GM12874 (cell line): ENCODE data around the gene ZBTB18.

Experiments used
- CTCF ChIP-seq: IDR thresholded peaks from 2 replicates; pipeline ENCODE4 v1.5.1; 2011; ENCODE audit warnings: low read depth, mild to moderate bottlenecking, control low read depth, low read length, moderate library complexity; ENCODE audit not compliant: insufficient read depth

Gene ZBTB18

GRCh38 chr1:244100704-244101453, 49.8 kb downstream of the ZBTB18 start:
- TF ChIP-seq CTCF: no peak

- TF ChIP-seq CTCF: no peak
Observed at GRCh38 chr1:244102046-244102445, 51.0 kb downstream of the ZBTB18 start.

GRCh38 chr1:244102468-244102867, 51.4 kb downstream of the ZBTB18 start:
- TF ChIP-seq CTCF: no peak

- no peak for TF ChIP-seq CTCF
Observed at GRCh38 chr1:244104309-244105060, 53.4 kb downstream of the ZBTB18 start.

GRCh38 chr1:244106176-244106575, 55.1 kb downstream of the ZBTB18 start:
- TF ChIP-seq CTCF: no peak
